Kidney capillary endothelial cell (primary cell): ENCODE measurements around the gene RHOT2.

Experiments used
- DNase-seq: peaks from one replicate; pipeline ENCODE4 v3.0.0-alpha.2; 2018; ENCODE audit warnings: low spot score

Gene RHOT2

GRCh38 chr16:700684-701584 lies 33.0 kb downstream of the RHOT2 start:
- DNase-seq = no peak

- DNase-seq = no peak
Measured at GRCh38 chr16:702341-702740, 34.4 kb downstream of the RHOT2 start.

GRCh38 chr16:703406-703805 lies 35.5 kb downstream of the RHOT2 start:
- DNase-seq = no peak

GRCh38 chr16:704047-704446 lies 36.1 kb downstream of the RHOT2 start:
- DNase-seq = no peak

GRCh38 chr16:704552-705380 lies 36.8 kb downstream of the RHOT2 start:
- DNase-seq = no peak

GRCh38 chr16:705431-706188 lies 37.7 kb downstream of the RHOT2 start, which contains the start of gene FBXL16:
Gene FBXL16 (minus strand): TSS chr16:705801. CDS start chr16:697405, 8,396 bp downstream.
- DNase-seq = no peak

- DNase-seq = no peak
Measured at GRCh38 chr16:706189-707061, 38.5 kb downstream of the RHOT2 start.

GRCh38 chr16:707062-707538 lies 39.2 kb downstream of the RHOT2 start:
- no peak for DNase-seq

- DNase-seq = no peak
Measured at GRCh38 chr16:708019-708418, 40.1 kb downstream of the RHOT2 start.

- no peak for DNase-seq
Measured at GRCh38 chr16:708959-709358, 41.0 kb downstream of the RHOT2 start.

GRCh38 chr16:709566-710499 lies 41.9 kb downstream of the RHOT2 start:
- no peak for DNase-seq

GRCh38 chr16:710500-711075 lies 42.7 kb downstream of the RHOT2 start:
- no peak for DNase-seq

- no peak for DNase-seq
Measured at GRCh38 chr16:711084-711483, 43.2 kb downstream of the RHOT2 start.

GRCh38 chr16:711548-712320 lies 43.8 kb downstream of the RHOT2 start:
- DNase-seq = no peak

GRCh38 chr16:712740-713250 lies 44.9 kb downstream of the RHOT2 start:
- DNase-seq = peak; percentile 87

- no peak for DNase-seq
Measured at GRCh38 chr16:714079-714478, 46.1 kb downstream of the RHOT2 start.

GRCh38 chr16:714558-715476 lies 46.9 kb downstream of the RHOT2 start, which contains the start of gene METRN:
Gene METRN (plus strand): TSS chr16:715118. CDS start chr16:715290, 172 bp downstream.
- DNase-seq = peak; percentile 81
